ENCODE data around the gene CATSPERD.

CATSPERD gene

DNA sequence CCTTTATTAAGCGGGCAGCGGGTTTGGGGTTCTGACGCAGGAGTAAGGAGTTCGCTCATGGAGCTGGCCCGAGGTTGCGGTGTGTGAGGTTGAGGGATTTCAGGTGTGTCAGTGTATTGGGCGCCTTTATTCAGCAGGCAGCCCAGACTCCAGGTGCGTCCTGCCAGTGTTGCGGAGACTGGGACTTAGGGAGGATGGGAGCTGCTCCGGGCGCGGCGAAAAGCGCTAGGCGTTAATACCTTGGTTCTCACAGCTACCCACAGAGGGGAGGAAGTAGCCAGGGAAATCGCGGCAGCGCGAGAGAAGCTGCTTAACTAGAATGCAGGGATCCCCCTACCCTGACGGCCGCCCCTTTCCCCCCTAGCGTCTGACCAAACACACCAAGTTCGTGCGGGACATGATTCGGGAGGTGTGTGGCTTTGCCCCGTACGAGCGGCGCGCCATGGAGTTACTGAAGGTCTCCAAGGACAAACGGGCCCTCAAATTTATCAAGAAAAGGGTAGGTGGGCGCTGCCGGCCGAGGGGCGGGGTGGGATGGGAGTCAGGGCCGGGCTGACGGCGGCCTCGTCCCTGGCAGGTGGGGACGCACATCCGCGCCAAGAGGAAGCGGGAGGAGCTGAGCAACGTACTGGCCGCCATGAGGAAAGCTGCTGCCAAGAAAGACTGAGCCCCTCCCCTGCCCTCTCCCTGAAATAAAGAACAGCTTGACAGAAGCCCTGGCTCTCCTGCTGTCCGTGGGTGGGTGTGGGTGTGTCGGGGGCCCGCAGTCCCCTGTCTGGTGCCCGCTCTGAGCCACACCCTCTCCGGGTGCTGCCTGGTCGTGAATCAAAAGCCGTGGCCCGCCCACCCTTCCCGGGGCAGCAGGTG lies 29.2 kb upstream of the CATSPERD start:
- no peak for DNase-seq (ENCODE audit: low read depth)
- no peak for TF ChIP-seq CTCF (IDR thresholded peaks at IDR 0.05; ENCODE audit: control insufficient read depth, insufficient read depth, low read depth, low read length, missing control alignments)
- peak overlapping the region; percentile 92 for H3K4me3 ChIP-seq (ENCODE audit: control insufficient read depth, low read depth, low read length)

- H3K4me3 ChIP-seq (ENCODE audit: control insufficient read depth, low read depth, low read length) = peak overlapping the region; percentile 92
- no peak for TF ChIP-seq CTCF (IDR thresholded peaks at IDR 0.05; ENCODE audit: control insufficient read depth, insufficient read depth, low read depth, low read length, missing control alignments)
- DNase-seq (ENCODE audit: low read depth) = no peak
These were observed 28.4 kb upstream of the CATSPERD start for GRCh38 chr19:5691822-5692722.

GRCh38 chr19:5692723-5693194 lies 27.7 kb upstream of the CATSPERD start:
- no peak for TF ChIP-seq CTCF (IDR thresholded peaks at IDR 0.05; ENCODE audit: control insufficient read depth, insufficient read depth, low read depth, low read length, missing control alignments)
- no peak for DNase-seq (ENCODE audit: low read depth)
- H3K4me3 ChIP-seq (ENCODE audit: control insufficient read depth, low read depth, low read length) = no peak overlapping the region

DNA sequence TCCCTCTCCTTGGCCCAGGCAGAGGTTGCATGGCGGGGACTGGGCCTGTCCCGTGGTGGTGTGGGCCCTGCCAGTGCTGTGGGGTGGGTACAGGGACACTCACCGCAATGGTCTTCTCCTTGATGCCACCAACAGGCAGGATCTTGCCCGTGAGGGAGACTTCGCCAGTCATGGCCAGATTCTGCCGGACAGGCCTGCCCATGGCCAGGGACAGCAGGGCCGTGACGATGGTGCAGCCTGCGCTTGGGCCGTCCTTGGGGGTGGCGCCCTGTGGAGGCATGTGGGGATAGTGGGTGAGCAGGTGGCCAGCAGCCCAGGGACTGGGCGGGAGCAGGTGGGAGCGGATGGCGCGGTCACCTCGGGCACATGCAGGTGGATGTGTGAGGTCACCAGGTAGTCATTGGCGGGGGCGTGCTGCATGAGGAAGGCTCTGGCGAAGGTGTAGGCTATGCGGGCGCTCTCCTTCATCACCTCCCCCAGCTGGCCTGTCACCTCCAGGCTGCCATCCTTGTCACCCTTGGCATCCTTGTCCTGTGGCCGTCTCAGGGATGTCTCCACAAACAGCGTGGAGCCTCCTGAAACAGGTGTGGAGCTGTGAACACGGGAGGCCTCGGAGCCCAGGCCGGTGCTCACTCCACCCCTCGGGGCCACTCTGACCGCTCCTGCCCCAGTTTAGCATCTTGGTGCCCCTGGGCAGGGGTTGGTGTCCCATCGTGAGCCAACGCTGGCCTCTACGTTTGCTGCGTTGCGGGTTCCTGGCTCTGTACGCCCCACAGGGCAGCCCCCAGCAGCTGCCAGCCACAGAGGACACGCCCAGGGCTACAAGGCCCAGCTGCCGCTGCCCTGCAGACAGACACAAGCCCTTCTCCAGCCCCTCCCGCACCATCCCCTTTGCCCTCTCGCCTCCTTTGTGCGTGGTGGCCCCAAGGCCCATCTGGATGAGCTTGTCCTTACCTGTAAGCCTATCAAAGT lies 27.0 kb upstream of the CATSPERD start:
- H3K4me3 ChIP-seq (ENCODE audit: control insufficient read depth, low read depth, low read length) = no peak overlapping the region
- DNase-seq (ENCODE audit: low read depth) = no peak
- TF ChIP-seq CTCF (IDR thresholded peaks at IDR 0.05; ENCODE audit: control insufficient read depth, insufficient read depth, low read depth, low read length, missing control alignments) = no peak

- DNase-seq (ENCODE audit: low read depth) = no peak
- H3K4me3 ChIP-seq (ENCODE audit: control insufficient read depth, low read depth, low read length) = no peak overlapping the region
- no peak for TF ChIP-seq CTCF (IDR thresholded peaks at IDR 0.05; ENCODE audit: control insufficient read depth, insufficient read depth, low read depth, low read length, missing control alignments)
These were observed 26.1 kb upstream of the CATSPERD start for GRCh38 chr19:5694167-5694955.

Data from AG09309 (cell line).